Thyroid gland (tissue), 4 donors: ENCODE results near the gene SGPL1. TPM values are rescaled to one million over a fixed set of nuclear protein-coding genes. Genes with fewer than 3 reads are reported as not detected.

ENCODE experiments used
- DNase-seq, 2 donors: peaks; one replicate each; pipeline ENCODE4 v3.0.0-alpha.2; 2019
- H3K27ac ChIP-seq, 3 donors: fragments of 200-600 bp; sonication (generic); 1 replicate in 2 of 3; 2 replicates in 1 of 3; pipeline ENCODE4 v1.5.1; 2016 to 2019; ENCODE audit warnings: mild to moderate bottlenecking in 1 of 3, moderate library complexity in 1 of 3
- H3K27me3 ChIP-seq: fragments of 200-600 bp; sonication (generic); one replicate; pipeline ENCODE4 v1.5.1; 2019
- H3K36me3 ChIP-seq, 2 donors: fragments of 200-600 bp; sonication (generic); one replicate each; pipeline ENCODE4 v1.5.1; 2016 to 2019
- H3K4me1 ChIP-seq, 2 donors: fragments of 200-600 bp; sonication (generic); one replicate each; pipeline ENCODE4 v1.5.1; 2017 to 2019
- H3K4me3 ChIP-seq, 3 donors: fragments of 200-600 bp; sonication (generic); replicated peaks in 1 of 3; 1 replicate in 2 of 3; 2 replicates in 1 of 3; pipeline ENCODE4 v1.5.1; 2016; ENCODE audit warnings: mild to moderate bottlenecking in 1 of 3
- H3K9me3 ChIP-seq: fragments of 200-600 bp; sonication (generic); one replicate; pipeline ENCODE4 v1.5.1; 2017
- POLR2A ChIP-seq, 2 donors: fragments of 450-650 bp; IDR thresholded peaks; one replicate each; pipeline ENCODE4 v1.6.1; 2017; ENCODE audit warnings: antibody characterized with exemption in 2 of 2, mild to moderate bottlenecking in 2 of 2, moderate library complexity in 1 of 2
- WGBS, 2 donors: methylation state at CpG; one replicate each; pipeline ENCODE4 v1.1.5; 2017; 5-methylcytosine and 5-hydroxymethylcytosine counted together
- intact Hi-C: fragments of 100-400 bp; cut with DNase I; formaldehyde crosslinking; loops from one replicate; pipeline ENCODE4 v1.15.1; 2023
- total RNA-seq, 4 donors: library from RNA; depleted of rRNA; stranded (reverse); fragments of >200 nt; gene quantifications; one replicate each; pipeline ENCODE4 v1.2.3, GENCODE V29; 2016
- TF ChIP-seq, protein P1 (sequence below), 6 experiments: fragments of 200-600 bp in 3 of 6; fragments of 450-650 bp in 3 of 6; sonication (generic) in 3 of 6; IDR thresholded peaks; one replicate each; pipeline ENCODE4 v1.5.1; 2016 to 2019; ENCODE audit warnings: antibody characterized with exemption in 6 of 6, mild to moderate bottlenecking in 2 of 6, inconsistent platforms in 1 of 6, moderate library complexity in 1 of 6

The SGPL1 gene
- total RNA-seq, 4 donors from 2014 or later, result 40.6 to 64.4 (median 46.1) TPM

- H3K27ac ChIP-seq, result no peak overlapping the region
- H3K27me3 ChIP-seq, result no peaks in the 10 kb centered on the region
- H3K4me3 ChIP-seq, result no peak overlapping the region
- peaks cover 0 to 3% of the 10 kb centered on the region in 2 donors for H3K36me3 ChIP-seq
- DNase-seq, result no peak
- intact Hi-C loops, result no loop called here
- H3K4me1 ChIP-seq, result peaks cover 7 to 12% of the 10 kb centered on the region in 2 donors
- H3K9me3 ChIP-seq, result no peaks in the 10 kb centered on the region
- TF ChIP-seq POLR2A (IDR thresholded peaks at IDR 0.05), result no peak
- TF ChIP-seq, protein P1, sequence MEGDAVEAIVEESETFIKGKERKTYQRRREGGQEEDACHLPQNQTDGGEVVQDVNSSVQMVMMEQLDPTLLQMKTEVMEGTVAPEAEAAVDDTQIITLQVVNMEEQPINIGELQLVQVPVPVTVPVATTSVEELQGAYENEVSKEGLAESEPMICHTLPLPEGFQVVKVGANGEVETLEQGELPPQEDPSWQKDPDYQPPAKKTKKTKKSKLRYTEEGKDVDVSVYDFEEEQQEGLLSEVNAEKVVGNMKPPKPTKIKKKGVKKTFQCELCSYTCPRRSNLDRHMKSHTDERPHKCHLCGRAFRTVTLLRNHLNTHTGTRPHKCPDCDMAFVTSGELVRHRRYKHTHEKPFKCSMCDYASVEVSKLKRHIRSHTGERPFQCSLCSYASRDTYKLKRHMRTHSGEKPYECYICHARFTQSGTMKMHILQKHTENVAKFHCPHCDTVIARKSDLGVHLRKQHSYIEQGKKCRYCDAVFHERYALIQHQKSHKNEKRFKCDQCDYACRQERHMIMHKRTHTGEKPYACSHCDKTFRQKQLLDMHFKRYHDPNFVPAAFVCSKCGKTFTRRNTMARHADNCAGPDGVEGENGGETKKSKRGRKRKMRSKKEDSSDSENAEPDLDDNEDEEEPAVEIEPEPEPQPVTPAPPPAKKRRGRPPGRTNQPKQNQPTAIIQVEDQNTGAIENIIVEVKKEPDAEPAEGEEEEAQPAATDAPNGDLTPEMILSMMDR (IDR thresholded peaks at IDR 0.05), result no peak
These were observed 47.9 kb downstream of the SGPL1 start for GRCh38 chr10:70863470-70864160.

DNA sequence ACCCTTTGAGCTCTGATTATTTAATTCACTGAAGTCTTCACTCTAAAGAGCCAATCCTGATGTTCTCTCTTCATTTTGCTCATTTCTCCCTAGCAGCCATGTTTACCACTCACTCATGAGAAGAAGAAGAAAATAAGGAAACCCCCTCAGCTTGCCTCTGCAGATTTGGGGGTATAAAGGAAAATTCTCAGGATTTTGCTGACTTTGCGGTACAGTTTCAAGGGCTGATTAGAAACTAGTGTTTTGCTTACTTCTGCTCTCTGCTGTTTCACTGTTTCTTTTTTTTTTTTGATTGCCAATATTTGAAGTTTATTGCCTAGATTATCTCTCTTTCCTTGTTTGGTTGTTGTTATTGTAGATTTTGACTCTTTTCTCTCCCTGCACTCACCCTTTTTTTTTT, 49.2 kb downstream of the SGPL1 start:
- WGBS, 2 donors, result 91 to 96% methylated on average over 1 of the region's 1 CpG
- Histone ChIP-seq H3K4me3 (no peak overlapping the region), H3K27ac (no peak overlapping the region), H3K4me1 (peaks cover 7 to 12% of the 10 kb centered on the region in 2 donors), H3K9me3 (no peaks in the 10 kb centered on the region), H3K36me3 (peaks cover 4% of the 10 kb centered on the region in 2 donors), H3K27me3 (no peaks in the 10 kb centered on the region)
- no peak for DNase-seq
- intact Hi-C loops, result no loop called here
- TF ChIP-seq, protein P1 (IDR thresholded peaks at IDR 0.05), result no peak
- no peak for TF ChIP-seq POLR2A (IDR thresholded peaks at IDR 0.05)

GRCh38 chr10:70866424-70866823, 50.7 kb downstream of the SGPL1 start:
- TF ChIP-seq POLR2A (IDR thresholded peaks at IDR 0.05), result no peak
- TF ChIP-seq, protein P1 (IDR thresholded peaks at IDR 0.05), result no peak
- no peak overlapping the region for H3K4me3 ChIP-seq
- no peaks in the 10 kb centered on the region for H3K9me3 ChIP-seq
- intact Hi-C loops, result no loop called here
- no peak overlapping the region for H3K27ac ChIP-seq
- peaks cover 12 to 16% of the 10 kb centered on the region in 2 donors for H3K36me3 ChIP-seq
- no peaks in the 10 kb centered on the region for H3K27me3 ChIP-seq
- peaks cover 7 to 12% of the 10 kb centered on the region in 2 donors for H3K4me1 ChIP-seq
- 83 to 89% methylated on average over 4 of the region's 4 CpGs for WGBS, 2 donors
- no peak for DNase-seq

GRCh38 chr10:70872291-70872690, 56.5 kb downstream of the SGPL1 start:
- DNase-seq, result no peak
- Histone ChIP-seq H3K4me3 (no peak overlapping the region), H3K36me3 (peaks cover 28 to 33% of the 10 kb centered on the region in 2 donors), H3K9me3 (no peaks in the 10 kb centered on the region), H3K27me3 (no peaks in the 10 kb centered on the region), H3K4me1 (no peaks in the 10 kb centered on the region), H3K27ac (no peak overlapping the region)
- intact Hi-C loops, result loop anchor here (10.0 kb wide), 2 partner anchors 327 to 407 kb away; no protein-coding TSS in a partner anchor
- no peak for TF ChIP-seq POLR2A (IDR thresholded peaks at IDR 0.05)
- TF ChIP-seq, protein P1 (IDR thresholded peaks at IDR 0.05), result no peak
- WGBS, 2 donors, result 94 to 95% methylated on average over 7 of the region's 7 CpGs

DNA sequence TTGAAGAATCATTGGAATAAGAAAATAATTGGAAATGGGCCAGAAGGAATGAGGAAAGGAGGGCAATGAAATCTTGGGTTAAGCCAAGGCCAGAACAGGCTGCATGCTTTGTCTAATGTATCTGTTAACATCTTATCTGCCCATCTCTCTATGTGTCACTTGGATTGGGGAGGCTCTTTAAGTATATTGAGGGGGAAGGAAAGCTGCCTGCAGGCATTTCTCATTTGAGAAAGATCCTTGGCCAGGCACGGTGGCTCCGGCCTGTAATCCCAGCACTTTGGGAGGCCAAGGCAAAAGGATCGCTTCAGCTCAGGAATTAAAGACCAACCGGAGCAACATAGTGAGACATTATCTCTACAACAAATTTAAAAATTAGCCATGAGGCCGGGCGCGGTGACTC, 58.3 kb downstream of the SGPL1 start:
- no peak for TF ChIP-seq POLR2A (IDR thresholded peaks at IDR 0.05)
- TF ChIP-seq, protein P1 (IDR thresholded peaks at IDR 0.05), result no peak
- no peak for DNase-seq
- Histone ChIP-seq H3K27me3 (no peaks in the 10 kb centered on the region), H3K4me1 (peaks cover 0 to 6% of the 10 kb centered on the region in 2 donors), H3K9me3 (no peaks in the 10 kb centered on the region), H3K27ac (no peak overlapping the region), H3K4me3 (no peak overlapping the region), H3K36me3 (peaks cover 28 to 34% of the 10 kb centered on the region in 2 donors)
- 81 to 86% methylated on average over 7 of the region's 7 CpGs for WGBS, 2 donors
- intact Hi-C loops, result loop anchor here (10.0 kb wide), 2 partner anchors 329 to 409 kb away; no protein-coding TSS in a partner anchor
